ENCODE data around the gene TRIP4. TPM values are rescaled to one million over a fixed set of nuclear protein-coding genes. Genes with fewer than 3 reads are reported as not detected.
"Not testable (repeated sequence)": the region's sequence is repeated elsewhere in the genome, so short reads cannot be mapped to it uniquely, and the experiment has no call there.

Gene TRIP4
- total RNA-seq, 1 experiment from 2014 or later, result 21.7 TPM

DNA sequence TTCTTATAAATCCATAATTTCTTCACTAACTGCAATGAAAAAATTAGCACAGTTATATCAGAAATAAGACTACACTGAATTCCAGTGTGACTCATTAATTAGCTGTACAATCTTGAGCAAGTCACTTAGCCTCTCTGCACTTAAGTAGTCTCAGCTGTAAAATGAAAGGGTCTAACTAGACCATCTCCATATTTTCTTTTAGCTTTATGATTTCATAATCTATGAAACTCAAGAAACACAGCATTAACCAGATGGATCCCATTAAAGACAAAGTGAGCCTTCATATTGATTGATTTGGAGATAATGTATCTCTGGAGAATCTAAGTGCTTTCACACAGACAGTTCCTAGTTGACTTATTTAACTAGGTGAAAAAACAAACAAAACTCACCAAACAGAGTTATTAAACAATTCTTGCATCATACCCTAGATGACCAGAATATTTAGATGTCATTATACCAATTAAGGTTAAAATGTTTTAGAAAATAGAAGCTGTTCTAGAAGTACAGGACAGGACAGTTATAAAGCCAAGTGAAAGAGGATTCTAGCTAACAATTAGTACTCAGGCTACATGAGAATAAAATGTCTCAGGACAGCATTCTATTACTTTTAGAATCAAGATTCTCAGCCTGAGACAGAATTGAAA, 42.9 kb upstream of the TRIP4 start:
- no peaks in the 10 kb centered on the region for H3K27me3 Mint-ChIP-seq (ENCODE audit: low read depth)
- no peak overlapping the region for H3K27ac Mint-ChIP-seq
- H3K9ac ChIP-seq (ENCODE audit: extremely low read depth, insufficient read length, low read length), result no peak overlapping the region
- H3K4me2 ChIP-seq (ENCODE audit: insufficient read depth, insufficient read length, low read length), result no peak overlapping the region
- H3K27me3 ChIP-seq (ENCODE audit: insufficient read depth, low read length), result no peaks in the 10 kb centered on the region
- H4K5ac ChIP-seq (ENCODE audit: insufficient read length, low read depth, low read length), result no peak overlapping the region
- H3K14ac ChIP-seq (ENCODE audit: insufficient read depth, low read length), result no peak overlapping the region
- H3K79me2 ChIP-seq (ENCODE audit: insufficient read depth, low read length), result no peaks in the 10 kb centered on the region
- no peak overlapping the region for H3K23ac ChIP-seq (ENCODE audit: insufficient read length, low read depth, low read length)
- H2BK15ac ChIP-seq (ENCODE audit: low read depth, low read length), result no peak overlapping the region
- no peak overlapping the region for H2BK20ac ChIP-seq (ENCODE audit: low read depth, low read length, poor library complexity, severe bottlenecking)
- H3K23me2 ChIP-seq (ENCODE audit: insufficient read length, low read depth, low read length, poor library complexity, severe bottlenecking), result no peaks in the 10 kb centered on the region
- H3K4ac ChIP-seq (ENCODE audit: low read depth, low read length), result no peak overlapping the region
- no peak overlapping the region for H3K18ac ChIP-seq (ENCODE audit: insufficient read length, low read depth, low read length)
- H3K27ac ChIP-seq (ENCODE audit: insufficient read length, low read depth, low read length), result no peak overlapping the region
- H3K36me3 Mint-ChIP-seq (ENCODE audit: insufficient read depth in 1 of 3, low read depth in 3 of 3), result peaks cover 5 to 31% (median 20%) of the 10 kb centered on the region in 3 experiments
- no peak overlapping the region for H4K8ac ChIP-seq (replicated peaks; ENCODE audit: insufficient read length, low read depth, low read length)
- DNase-seq, result no peak
- no peak overlapping the region for H2AFZ ChIP-seq (ENCODE audit: low read length)
- H2AK5ac ChIP-seq (ENCODE audit: insufficient read length, low read length), result no peak overlapping the region
- peaks cover 9 to 12% of the 10 kb centered on the region in 2 experiments for H3K4me1 Mint-ChIP-seq
- H4K91ac ChIP-seq (ENCODE audit: insufficient read length, low read depth, low read length), result no peak overlapping the region
- no peaks in the 10 kb centered on the region for H3K79me1 ChIP-seq (ENCODE audit: insufficient read depth, low read depth, low read length, poor library complexity, severe bottlenecking)
- H3K9me3 ChIP-seq (ENCODE audit: control insufficient read depth, low read depth, low read length), result no peaks in the 10 kb centered on the region
- H3K56ac ChIP-seq (ENCODE audit: insufficient read length, low read depth, low read length), result no peak overlapping the region
- no peaks in the 10 kb centered on the region for H3K9me3 Mint-ChIP-seq
- no peak overlapping the region for H2BK5ac ChIP-seq (ENCODE audit: insufficient read length, low read length)
- no peak overlapping the region for H3K4me3 Mint-ChIP-seq
- no peak overlapping the region for H3T11ph ChIP-seq (ENCODE audit: low read length)
- H2BK120ac ChIP-seq (ENCODE audit: low read depth, low read length, poor library complexity, severe bottlenecking), result no peak overlapping the region
- H3K4me1 ChIP-seq (ENCODE audit: insufficient read depth, low read length), result no peaks in the 10 kb centered on the region
- no peaks in the 10 kb centered on the region for H4K20me1 ChIP-seq (ENCODE audit: control insufficient read depth, insufficient read depth, insufficient read length)
- H2BK12ac ChIP-seq (ENCODE audit: insufficient read length, low read depth, low read length), result no peak overlapping the region
- TF ChIP-seq, protein P1, sequence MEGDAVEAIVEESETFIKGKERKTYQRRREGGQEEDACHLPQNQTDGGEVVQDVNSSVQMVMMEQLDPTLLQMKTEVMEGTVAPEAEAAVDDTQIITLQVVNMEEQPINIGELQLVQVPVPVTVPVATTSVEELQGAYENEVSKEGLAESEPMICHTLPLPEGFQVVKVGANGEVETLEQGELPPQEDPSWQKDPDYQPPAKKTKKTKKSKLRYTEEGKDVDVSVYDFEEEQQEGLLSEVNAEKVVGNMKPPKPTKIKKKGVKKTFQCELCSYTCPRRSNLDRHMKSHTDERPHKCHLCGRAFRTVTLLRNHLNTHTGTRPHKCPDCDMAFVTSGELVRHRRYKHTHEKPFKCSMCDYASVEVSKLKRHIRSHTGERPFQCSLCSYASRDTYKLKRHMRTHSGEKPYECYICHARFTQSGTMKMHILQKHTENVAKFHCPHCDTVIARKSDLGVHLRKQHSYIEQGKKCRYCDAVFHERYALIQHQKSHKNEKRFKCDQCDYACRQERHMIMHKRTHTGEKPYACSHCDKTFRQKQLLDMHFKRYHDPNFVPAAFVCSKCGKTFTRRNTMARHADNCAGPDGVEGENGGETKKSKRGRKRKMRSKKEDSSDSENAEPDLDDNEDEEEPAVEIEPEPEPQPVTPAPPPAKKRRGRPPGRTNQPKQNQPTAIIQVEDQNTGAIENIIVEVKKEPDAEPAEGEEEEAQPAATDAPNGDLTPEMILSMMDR (conservative IDR thresholded peaks at IDR 0.05), result no peak

DNA sequence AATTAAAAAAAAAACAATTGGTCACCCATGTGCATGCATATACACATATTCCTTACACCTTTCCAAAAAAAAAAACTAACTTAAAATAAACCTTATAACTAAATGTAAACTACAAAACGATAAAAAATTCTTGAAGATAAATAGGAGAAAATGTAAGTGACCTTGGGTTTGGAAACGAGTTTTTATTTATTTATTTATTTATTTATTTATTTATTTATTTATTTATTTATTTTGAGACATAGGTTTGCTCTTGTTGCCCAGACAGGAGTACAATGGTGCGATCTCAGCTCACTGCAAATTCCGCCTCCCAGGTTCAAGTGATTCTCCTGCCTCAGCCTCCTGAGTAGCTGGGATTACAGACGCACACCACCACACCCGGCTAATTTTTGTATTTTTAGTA, 41.4 kb upstream of the TRIP4 start:
- H3K4me1 ChIP-seq (ENCODE audit: insufficient read depth, low read length); H3K27me3 ChIP-seq (ENCODE audit: insufficient read depth, low read length); H3K4ac ChIP-seq (ENCODE audit: low read depth, low read length); H3K27ac Mint-ChIP-seq; H2AK5ac ChIP-seq (ENCODE audit: insufficient read length, low read length); H2BK120ac ChIP-seq (ENCODE audit: low read depth, low read length, poor library complexity, severe bottlenecking); H3K23me2 ChIP-seq (ENCODE audit: insufficient read length, low read depth, low read length, poor library complexity, severe bottlenecking); DNase-seq; H3K9me3 ChIP-seq (ENCODE audit: control insufficient read depth, low read depth, low read length); H3K27ac ChIP-seq (ENCODE audit: insufficient read length, low read depth, low read length); H2BK5ac ChIP-seq (ENCODE audit: insufficient read length, low read length); H4K8ac ChIP-seq (replicated peaks; ENCODE audit: insufficient read length, low read depth, low read length); H2BK20ac ChIP-seq (ENCODE audit: low read depth, low read length, poor library complexity, severe bottlenecking); H2AFZ ChIP-seq (ENCODE audit: low read length); H4K5ac ChIP-seq (ENCODE audit: insufficient read length, low read depth, low read length); H3T11ph ChIP-seq (ENCODE audit: low read length); H4K91ac ChIP-seq (ENCODE audit: insufficient read length, low read depth, low read length); H3K23ac ChIP-seq (ENCODE audit: insufficient read length, low read depth, low read length); H3K14ac ChIP-seq (ENCODE audit: insufficient read depth, low read length); H2BK15ac ChIP-seq (ENCODE audit: low read depth, low read length); H3K79me1 ChIP-seq (ENCODE audit: insufficient read depth, low read depth, low read length, poor library complexity, severe bottlenecking); H3K18ac ChIP-seq (ENCODE audit: insufficient read length, low read depth, low read length); H3K79me2 ChIP-seq (ENCODE audit: insufficient read depth, low read length); H3K4me2 ChIP-seq (ENCODE audit: insufficient read depth, insufficient read length, low read length); H3K56ac ChIP-seq (ENCODE audit: insufficient read length, low read depth, low read length); H2BK12ac ChIP-seq (ENCODE audit: insufficient read length, low read depth, low read length); H4K20me1 ChIP-seq (ENCODE audit: control insufficient read depth, insufficient read depth, insufficient read length); H3K9me3 Mint-ChIP-seq; H3K9ac ChIP-seq (ENCODE audit: extremely low read depth, insufficient read length, low read length); H3K27me3 Mint-ChIP-seq (ENCODE audit: low read depth); H3K4me3 Mint-ChIP-seq: not testable (repeated sequence)
- Mint-ChIP-seq H3K36me3 (ENCODE audit: insufficient read depth in 1 of 3, low read depth in 3 of 3) (peaks cover 6 to 31% (median 20%) of the 10 kb centered on the region in 3 experiments), H3K4me1 (peaks cover 9 to 12% of the 10 kb centered on the region in 2 experiments)
- 100% methylated on average over 1 of the region's 6 CpGs for WGBS (ENCODE audit: extremely low coverage, insufficient read length, low lambda C conversion rate)
